Neuron (in vitro differentiated cells): Measurements from ENCODE around the gene RPL10.

ENCODE experiments used
- H2AFZ ChIP-seq: one replicate; pipeline ENCODE4 v1.6.1; 2013; ENCODE audit warnings: low read depth, mild to moderate bottlenecking, inconsistent platforms, low read length, moderate library complexity
- H3K27me3 ChIP-seq: one replicate; pipeline ENCODE4 v1.6.1; 2013; ENCODE audit warnings: low read length; ENCODE audit not compliant: insufficient read depth
- H3K36me3 ChIP-seq: one replicate; pipeline ENCODE4 v1.6.1; 2013; ENCODE audit warnings: low read length; ENCODE audit not compliant: insufficient read depth
- H3K4me1 ChIP-seq: one replicate; pipeline ENCODE4 v1.6.1; 2013; ENCODE audit warnings: low read length; ENCODE audit not compliant: insufficient read depth
- H3K4me3 ChIP-seq: 2 replicates; pipeline ENCODE4 v1.5.1; 2013; ENCODE audit warnings: mild to moderate bottlenecking, low read length, moderate library complexity
- H3K9me3 ChIP-seq: one replicate; pipeline ENCODE4 v1.6.1; 2013; ENCODE audit warnings: low read length

The RPL10 gene

DNA sequence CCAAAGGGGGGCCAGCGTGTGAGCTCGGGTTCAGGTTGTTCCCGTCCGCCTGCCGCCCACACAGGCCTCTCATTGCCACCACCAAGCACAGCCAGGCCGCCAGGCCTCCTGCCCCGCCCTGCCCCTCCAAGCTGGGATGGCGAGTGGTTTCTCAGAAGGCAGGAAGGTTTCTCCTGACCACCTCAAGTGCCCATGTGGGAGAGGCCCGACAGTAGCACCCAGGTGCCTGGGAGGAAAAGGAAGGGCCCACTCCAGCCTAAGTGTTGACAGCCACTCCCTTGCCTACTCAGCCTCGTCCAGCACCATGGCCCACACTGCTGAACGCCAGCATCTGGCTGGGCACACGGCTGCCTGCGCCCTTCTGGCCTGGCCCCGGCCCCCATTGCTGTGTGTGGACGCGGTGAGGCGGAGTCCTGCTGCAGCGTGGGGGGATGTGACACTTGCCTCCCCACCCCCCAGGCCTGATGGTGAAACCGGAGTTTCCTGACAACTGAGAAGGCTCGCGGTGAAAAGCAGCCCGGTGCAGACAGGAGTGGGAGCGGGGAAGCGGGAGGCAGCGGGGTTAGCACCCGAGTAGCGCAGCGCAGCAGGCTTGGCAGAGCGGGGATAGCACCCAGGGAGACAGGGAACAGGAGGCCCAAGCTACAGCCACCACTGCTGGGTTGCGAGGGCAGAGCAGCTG is 42.9 kb upstream of the RPL10 start:
- no peak overlapping the region for H2AFZ ChIP-seq
- H3K4me1 ChIP-seq: no peaks in the 10 kb centered on the region
- no peak overlapping the region for H3K4me3 ChIP-seq
- peaks cover 78% of the 10 kb centered on the region for H3K36me3 ChIP-seq
- no peaks in the 10 kb centered on the region for H3K9me3 ChIP-seq
- H3K27me3 ChIP-seq: peaks cover 2% of the 10 kb centered on the region

DNA sequence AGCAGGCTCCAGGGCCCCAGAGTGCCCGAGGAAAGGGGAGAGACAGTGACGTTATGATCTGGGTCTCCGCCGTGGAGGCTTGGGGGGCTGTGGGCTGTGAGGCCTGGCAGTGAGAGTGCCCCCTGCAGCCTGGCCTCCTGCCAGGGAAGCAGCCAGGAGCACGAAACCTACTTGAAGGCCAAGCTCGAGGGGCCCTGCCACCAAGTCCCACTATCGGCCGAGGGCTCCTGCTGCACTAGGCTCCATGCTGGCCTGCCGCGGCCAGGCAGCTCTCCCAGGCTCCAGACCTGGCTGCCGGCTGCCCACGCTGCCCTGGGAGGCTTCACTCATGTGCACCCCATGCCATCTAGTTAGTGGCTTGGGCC is 42.4 kb upstream of the RPL10 start:
- Histone ChIP-seq H3K9me3 (no peaks in the 10 kb centered on the region), H3K4me1 (no peaks in the 10 kb centered on the region), H3K4me3 (no peak overlapping the region), H3K36me3 (peaks cover 77% of the 10 kb centered on the region), H2AFZ (no peak overlapping the region), H3K27me3 (peaks cover 2% of the 10 kb centered on the region)

DNA sequence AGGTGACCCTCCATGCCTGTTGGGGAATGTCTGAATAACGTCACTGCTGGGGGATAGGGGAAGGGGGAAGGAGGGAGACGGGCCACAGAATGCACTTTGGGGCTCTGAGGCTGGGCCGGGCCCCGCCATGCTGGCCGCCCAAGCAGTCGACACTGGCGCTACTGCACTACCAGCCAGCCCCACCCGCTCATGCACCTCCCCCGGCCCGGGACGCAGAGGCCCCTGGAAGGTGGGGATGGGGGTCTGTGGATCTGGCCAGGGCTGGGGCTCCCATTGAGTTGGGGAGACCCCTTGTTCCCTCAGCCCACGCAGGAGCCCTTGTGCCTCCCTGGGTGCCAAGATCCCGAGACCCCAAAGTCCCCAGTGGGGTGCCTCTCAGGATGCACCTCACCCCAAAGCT is 41.6 kb upstream of the RPL10 start:
- no peaks in the 10 kb centered on the region for H3K4me1 ChIP-seq
- no peaks in the 10 kb centered on the region for H3K9me3 ChIP-seq
- H3K4me3 ChIP-seq: no peak overlapping the region
- no peak overlapping the region for H2AFZ ChIP-seq
- peaks cover 2% of the 10 kb centered on the region for H3K27me3 ChIP-seq
- peaks cover 76% of the 10 kb centered on the region for H3K36me3 ChIP-seq

DNA sequence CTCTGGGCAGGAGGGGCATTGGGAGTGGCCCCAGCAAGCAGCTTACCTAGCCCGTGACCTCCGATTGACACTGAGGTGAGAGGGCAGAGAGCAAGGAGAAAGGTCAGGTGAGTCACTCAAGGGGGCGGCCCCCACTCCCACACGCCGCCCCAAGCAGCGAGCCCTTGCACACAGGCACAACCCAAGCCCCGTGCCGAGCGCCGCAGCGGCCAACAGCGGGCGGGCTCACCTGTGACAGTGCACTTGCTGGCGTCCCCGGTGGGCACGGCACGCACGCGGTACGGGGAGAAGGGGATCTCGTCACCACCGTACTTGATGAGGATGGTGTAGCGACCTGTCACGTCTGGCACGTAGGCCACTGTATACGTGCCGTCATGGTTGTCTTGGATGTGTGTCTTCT is 41.0 kb upstream of the RPL10 start:
- no peak overlapping the region for H3K4me3 ChIP-seq
- H3K36me3 ChIP-seq: peaks cover 76% of the 10 kb centered on the region
- no peaks in the 10 kb centered on the region for H3K4me1 ChIP-seq

DNA sequence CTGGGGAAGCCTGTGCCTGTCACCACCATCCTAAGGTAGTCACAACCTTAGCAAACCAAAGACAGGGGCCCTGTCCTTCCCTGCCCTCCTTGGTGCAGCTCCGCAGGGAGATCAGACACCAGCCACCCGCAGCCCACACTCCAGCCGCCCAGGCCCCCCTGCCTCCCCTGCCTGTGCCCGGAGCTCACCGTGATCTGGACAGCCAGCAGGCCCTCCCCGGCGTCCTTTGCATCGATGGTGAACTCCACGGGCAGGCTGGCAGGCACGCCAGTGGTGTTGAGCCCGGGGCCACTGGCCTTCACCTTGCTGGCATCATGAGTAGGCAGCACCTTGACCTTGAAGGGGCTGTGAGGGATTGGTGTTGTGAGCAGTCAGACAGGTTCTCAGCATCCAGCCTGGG is 40.2 kb upstream of the RPL10 start:
- no peak overlapping the region for H3K4me3 ChIP-seq
- peaks cover 75% of the 10 kb centered on the region for H3K36me3 ChIP-seq
- no peak overlapping the region for H2AFZ ChIP-seq
- no peaks in the 10 kb centered on the region for H3K4me1 ChIP-seq
- peaks cover 2% of the 10 kb centered on the region for H3K27me3 ChIP-seq
- no peaks in the 10 kb centered on the region for H3K9me3 ChIP-seq

More for the DNA sequence above, 41.0 kb upstream of the RPL10 start:
- Histone ChIP-seq H3K27me3 (peaks cover 2% of the 10 kb centered on the region), H2AFZ (no peak overlapping the region), H3K9me3 (no peaks in the 10 kb centered on the region)

DNA sequence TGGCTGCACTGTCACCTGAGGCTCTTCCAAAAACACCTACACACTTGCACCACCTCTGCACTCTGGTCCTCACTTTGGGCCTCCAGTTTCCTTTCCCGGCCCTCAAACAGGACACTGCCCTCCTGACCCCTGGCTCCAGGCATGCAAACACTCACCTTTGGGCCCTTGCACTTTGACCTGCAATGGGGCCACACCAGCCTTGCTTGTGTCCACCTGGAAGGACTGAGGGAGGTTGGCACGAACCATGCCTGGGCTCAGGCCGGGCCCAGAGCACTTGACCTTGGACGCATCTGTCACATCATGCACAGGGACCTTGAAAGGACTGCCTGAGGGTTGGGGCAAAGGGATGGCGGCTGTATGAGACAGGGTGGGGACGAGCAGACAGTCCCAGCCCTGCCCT is 39.3 kb upstream of the RPL10 start:
- Histone ChIP-seq H3K9me3 (no peaks in the 10 kb centered on the region), H3K36me3 (peaks cover 70% of the 10 kb centered on the region), H3K27me3 (peaks cover 2% of the 10 kb centered on the region), H3K4me3 (no peak overlapping the region), H3K4me1 (no peaks in the 10 kb centered on the region), H2AFZ (no peak overlapping the region)

DNA sequence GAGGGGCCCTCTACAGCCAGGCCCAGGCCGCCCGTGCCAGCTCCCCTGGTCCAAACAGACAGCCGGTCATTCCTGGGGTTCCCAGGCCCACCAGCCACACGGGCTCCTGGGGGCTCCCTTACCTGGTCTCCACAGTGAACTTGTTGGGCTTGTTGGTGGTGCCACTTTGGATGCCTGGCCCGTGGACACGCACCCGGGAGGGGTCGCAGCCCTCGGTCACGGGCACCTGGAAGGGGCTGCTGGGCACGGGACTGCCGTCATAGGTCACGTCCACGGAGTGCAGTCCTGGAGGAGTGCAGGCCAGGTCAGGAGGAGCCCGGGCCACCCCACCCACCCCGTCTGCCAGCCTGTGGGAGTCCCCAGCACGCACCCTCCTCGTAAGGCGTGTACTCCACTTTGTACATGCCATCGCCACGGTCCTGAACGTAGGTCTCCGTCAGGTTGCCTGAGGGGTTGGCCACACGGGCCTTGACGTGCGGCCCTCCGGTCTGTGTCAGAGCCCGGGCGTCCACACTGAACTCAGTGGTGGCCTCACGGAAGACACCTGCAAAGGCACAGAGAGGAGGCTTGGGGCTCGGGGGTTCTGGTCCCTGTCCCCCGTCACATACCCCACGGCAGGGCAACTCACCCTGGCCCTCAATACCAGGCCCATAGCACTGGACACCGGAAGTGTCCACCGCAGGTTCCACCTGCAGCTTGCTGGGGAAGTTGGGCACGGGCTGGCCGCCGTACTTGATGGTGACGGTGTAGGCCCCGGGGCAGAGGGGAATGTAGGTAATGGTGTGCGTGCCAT is 38.6 kb upstream of the RPL10 start:
- no peak overlapping the region for H3K4me3 ChIP-seq
- H2AFZ ChIP-seq: no peak overlapping the region
- H3K36me3 ChIP-seq: peaks cover 71% of the 10 kb centered on the region
- no peaks in the 10 kb centered on the region for H3K9me3 ChIP-seq
- H3K27me3 ChIP-seq: peaks cover 2% of the 10 kb centered on the region
- no peaks in the 10 kb centered on the region for H3K4me1 ChIP-seq

DNA sequence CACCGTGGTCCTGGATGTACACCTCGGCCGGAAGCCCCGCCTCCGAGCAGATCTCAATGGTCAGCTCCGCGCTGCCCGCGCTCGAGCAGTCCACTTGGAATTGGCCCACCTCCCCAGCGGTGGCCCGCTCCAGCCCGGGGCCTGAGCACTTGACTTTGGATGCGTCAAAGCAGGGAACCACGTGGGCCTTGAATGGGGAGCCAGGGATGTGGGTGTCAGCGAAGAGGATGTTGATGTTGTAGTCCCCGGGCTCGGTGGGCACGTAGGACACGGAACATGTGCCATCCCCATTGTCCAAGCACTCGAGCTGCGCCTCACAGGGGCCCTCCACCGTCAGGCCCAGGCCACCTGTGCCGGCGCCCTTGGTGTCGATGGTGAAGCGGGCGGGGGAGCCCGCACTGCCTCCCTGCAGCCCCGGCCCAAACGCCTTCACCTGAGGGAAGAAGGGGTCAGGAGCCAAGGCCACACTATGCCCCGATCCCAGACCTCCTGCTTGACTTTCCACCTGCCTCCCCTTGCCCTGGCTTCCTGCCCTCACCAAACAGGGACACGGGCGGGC is 37.9 kb upstream of the RPL10 start:
- H2AFZ ChIP-seq: no peak overlapping the region
- H3K36me3 ChIP-seq: peaks cover 76% of the 10 kb centered on the region
- no peaks in the 10 kb centered on the region for H3K4me1 ChIP-seq
- no peaks in the 10 kb centered on the region for H3K9me3 ChIP-seq
- peaks cover 2% of the 10 kb centered on the region for H3K27me3 ChIP-seq
- no peak overlapping the region for H3K4me3 ChIP-seq

DNA sequence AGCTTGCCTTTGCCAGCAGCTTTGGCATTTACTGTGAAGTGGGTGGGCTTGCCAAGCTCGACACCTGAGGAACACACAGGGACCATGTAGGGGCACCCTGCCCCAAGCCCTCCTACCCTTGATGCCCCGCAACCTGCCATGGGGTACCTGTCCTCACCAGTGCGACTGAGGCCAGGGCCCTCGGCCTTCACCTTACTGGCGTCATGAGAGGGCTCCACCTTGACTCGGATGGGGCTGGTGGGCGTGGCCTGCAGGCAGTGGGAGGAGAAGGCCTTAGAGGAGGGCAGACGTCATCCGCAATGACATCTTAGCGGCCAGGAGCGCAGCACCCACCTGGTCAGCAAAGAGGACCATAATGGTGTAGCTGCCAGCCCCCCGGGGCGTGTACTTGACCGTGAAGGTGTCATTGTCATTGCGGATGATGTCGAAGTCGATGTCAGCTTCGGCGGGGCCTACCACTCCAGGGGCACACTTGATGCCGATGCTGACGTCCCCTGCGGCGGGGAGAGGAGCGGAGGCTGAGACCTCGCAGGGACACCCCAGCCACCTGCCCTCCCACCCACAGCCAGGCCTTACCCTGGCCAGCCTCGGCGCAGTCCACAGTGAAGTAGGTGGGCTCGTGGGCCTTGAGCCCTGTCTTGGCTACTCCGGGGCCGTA is 36.0 kb upstream of the RPL10 start:
- Histone ChIP-seq H3K27me3 (peaks cover 2% of the 10 kb centered on the region), H3K36me3 (peaks cover 79% of the 10 kb centered on the region), H2AFZ (no peak overlapping the region), H3K4me1 (no peaks in the 10 kb centered on the region), H3K4me3 (no peak overlapping the region), H3K9me3 (no peaks in the 10 kb centered on the region)

DNA sequence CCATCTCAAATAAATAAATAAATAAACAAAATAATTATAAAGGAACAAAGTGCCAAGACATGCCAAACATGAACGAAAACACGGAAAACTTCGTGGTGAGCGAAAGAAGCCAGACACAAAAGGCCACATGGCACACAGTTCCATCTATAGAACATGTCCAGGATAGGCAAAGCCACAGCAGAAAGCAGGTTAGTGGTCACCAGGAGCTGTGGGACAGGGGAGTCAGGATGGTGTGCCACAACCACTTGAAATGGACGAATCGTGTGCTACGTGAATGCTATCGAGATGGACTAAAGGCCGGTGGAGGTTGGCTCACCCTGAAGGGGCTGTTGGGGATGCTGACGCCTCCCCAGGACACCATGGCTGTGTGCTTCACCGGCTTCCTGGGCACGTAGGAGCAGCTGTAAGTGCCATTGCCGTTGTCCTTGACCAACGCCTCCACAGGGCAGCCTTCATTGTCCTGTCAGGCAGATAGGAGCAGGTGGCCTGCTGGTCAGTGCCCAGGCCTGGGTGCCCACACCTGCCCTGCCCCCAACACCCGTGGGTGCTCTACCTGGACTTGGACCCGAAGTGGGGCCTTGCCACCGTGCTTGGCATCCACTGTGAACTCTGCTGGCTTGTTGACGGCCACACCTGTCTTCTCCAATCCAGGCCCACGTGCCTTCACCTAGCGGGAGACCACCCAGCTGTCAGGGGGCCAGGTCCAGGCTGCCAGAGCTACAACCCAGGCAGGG is 34.3 kb upstream of the RPL10 start:
- Histone ChIP-seq H3K9me3 (no peaks in the 10 kb centered on the region), H3K36me3 (peaks cover 82% of the 10 kb centered on the region), H3K4me3 (no peak overlapping the region), H2AFZ (no peak overlapping the region), H3K4me1 (peaks cover 6% of the 10 kb centered on the region), H3K27me3 (no peaks in the 10 kb centered on the region)

DNA sequence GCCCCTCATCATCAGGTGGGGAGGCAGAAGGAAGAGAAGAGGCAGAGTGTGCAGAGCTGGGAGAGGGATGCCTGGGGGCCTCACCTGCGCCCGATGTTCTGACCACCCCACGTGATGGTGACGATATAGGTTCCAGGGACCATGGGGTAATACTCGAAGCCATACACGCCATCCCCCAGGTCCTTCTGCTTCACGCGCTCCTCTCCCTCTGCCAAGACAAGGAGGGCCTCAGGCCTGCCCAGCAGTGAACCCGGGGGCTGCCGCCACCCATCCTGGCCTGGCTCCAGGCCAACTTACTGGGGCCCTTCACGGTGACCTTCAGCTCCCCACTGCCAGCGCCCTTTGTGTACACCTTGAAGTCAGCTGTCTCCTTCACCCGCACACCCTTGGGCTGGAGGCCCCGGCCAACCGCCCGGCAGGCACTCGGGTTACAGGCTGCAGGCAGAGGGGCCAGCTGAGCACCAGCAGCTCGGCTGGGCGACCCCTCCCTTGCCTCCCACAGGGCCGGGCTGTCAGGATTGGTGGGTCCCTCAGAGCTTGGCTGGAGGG is 33.1 kb upstream of the RPL10 start:
- Histone ChIP-seq H3K4me1 (peaks cover 6% of the 10 kb centered on the region), H2AFZ (no peak overlapping the region), H3K4me3 (no peak overlapping the region), H3K9me3 (no peaks in the 10 kb centered on the region), H3K36me3 (peaks cover 71% of the 10 kb centered on the region), H3K27me3 (no peaks in the 10 kb centered on the region)

DNA sequence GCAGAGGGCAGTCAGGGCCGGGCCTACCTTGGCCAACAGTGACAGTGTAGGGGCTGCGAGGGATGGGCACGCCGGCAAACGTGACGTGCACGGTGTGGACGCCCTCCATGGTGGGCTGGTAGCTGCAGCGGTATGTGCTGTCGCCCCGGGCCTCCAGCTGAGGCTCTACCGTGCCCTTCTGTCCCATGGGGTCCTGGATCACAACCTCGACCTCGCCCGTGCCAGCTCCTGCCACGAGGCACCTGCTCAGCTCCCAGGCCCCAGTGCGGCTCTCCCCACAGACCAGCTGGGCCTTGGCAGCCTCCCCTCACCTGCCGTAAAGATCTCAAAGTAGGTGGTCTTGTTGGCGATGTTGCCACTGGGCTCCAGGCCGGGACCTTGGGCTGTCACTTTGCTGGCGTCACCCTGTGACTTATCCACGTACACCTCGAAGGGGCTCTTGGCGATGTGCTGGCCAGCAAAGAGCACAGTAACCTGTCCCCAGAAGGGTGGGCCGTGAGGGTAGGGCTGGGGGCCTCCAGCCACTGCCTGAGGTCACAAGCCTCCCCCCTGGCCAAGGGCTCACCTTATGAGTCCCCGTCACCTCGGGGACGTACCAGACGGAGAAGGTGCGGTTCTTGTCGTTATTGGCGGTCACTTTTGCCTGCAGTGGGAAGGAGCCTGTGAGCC is 32.0 kb upstream of the RPL10 start:
- Histone ChIP-seq H2AFZ (no peak overlapping the region), H3K9me3 (no peaks in the 10 kb centered on the region), H3K27me3 (no peaks in the 10 kb centered on the region), H3K4me3 (no peak overlapping the region), H3K36me3 (peaks cover 65% of the 10 kb centered on the region), H3K4me1 (peaks cover 6% of the 10 kb centered on the region)
